ENCODE data around the gene PIP5K1C.
"Not testable (repeated sequence)": the region's sequence is repeated elsewhere in the genome, so short reads cannot be mapped to it uniquely, and the experiment has no call there.

PIP5K1C gene

GRCh38 chr19:3584036-3584802 lies 116.0 kb downstream of the PIP5K1C start:
- not testable (repeated sequence) for DNase-seq

GRCh38 chr19:3581792-3582191 lies 118.5 kb downstream of the PIP5K1C start:
- DNase-seq, result not testable (repeated sequence)

Measured in femur (tissue), 1 donor.